Stimulated activated CD8-positive, alpha-beta memory T cell treated with anti-CD3 and anti-CD28 coated beads, Interleukin-7, amount 100 ng/mL, for 48 hours (primary cell): Measurements from ENCODE around the gene C6orf163.

Source experiments
- DNase-seq, 2 donors: peaks; one replicate each; pipeline ENCODE4 v3.0.0-alpha.2; 2020; ENCODE audit warnings: low read depth in 1 of 2; ENCODE audit errors: extremely low read depth in 1 of 2

Gene C6orf163

DNA sequence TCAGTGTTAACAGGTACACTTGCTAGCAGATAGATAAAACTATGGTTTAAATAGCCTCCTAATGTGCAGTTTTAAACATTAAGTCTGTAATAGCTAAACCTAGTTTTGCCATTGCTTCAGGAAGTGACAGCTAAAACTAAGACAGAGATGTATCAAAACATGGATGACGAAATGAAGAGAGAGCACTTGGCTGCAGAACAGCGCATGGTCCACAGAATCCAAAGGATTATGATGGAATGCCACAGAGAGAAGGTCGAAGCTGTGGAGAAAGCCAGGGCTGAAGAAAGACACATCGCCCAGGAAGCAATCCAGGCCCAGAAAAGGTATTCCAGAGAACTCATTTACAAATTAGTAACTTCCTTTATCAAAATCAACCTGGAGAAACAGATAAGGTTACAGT lies 11.6 kb downstream of the C6orf163 start:
- no peak for DNase-seq

DNA sequence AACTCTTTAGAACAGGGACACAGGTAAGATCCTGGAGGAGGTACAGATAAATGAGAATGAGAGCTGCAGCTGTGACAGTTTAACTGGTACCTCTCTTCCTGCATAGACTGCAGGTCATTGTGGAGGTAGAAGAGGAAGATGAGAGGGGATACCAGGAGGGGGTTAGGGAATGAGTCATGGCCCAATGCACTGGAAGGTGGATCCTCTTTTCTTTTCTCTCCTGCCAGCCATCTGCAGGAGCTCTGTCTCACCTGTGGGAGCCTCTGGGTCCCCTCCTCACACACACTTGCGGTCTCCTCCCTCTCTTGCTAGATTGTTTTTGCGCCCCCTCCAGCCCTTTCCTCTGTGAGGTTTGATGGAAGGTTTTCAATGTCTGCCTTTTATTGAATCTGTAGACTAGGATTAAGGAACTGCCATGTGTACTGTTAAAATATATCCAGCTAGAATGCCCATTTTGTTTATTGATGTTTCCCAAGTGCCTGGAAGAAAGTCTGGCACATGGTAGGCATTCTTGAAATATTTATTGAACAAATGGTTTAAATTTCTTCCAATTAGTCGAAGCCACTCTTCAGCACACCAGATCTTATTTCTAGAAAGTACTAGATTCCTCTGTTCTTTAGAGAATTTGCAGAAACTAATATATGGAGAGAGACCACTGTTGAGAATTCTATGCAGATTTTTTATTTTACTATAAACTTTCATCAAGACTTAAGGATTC lies 13.0 kb downstream of the C6orf163 start:
- DNase-seq = no peak

DNA sequence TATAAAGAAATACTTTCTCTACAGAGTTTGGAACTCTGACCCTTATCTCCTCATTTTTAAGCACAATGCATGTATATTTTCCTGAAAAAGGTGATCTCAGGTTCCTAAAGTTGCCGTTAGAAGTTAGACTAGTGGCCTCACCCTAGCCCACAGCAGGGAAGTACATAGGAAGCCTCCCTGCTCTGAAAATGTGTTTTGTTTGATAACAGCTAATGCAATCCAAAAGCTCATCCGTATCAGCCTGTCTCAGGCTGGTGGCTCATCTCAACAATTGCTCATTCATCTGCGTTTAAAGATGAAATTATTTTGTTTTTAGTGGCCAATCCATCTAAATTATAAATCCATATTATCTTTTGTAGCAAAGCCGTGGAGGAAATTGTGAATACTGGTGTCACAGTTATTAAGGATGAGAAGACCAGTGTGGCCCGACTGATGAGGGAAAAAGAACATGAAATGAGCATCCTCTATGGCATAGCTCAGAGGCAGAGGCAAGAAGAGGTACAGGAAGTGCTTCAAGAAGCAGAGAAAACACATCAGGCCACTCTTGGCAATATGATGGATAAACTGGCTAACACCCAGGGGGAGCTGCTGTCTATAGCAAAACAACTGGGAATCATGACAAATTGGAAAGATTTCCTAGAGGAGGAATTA lies 20.1 kb downstream of the C6orf163 start:
- no peak for DNase-seq

DNA sequence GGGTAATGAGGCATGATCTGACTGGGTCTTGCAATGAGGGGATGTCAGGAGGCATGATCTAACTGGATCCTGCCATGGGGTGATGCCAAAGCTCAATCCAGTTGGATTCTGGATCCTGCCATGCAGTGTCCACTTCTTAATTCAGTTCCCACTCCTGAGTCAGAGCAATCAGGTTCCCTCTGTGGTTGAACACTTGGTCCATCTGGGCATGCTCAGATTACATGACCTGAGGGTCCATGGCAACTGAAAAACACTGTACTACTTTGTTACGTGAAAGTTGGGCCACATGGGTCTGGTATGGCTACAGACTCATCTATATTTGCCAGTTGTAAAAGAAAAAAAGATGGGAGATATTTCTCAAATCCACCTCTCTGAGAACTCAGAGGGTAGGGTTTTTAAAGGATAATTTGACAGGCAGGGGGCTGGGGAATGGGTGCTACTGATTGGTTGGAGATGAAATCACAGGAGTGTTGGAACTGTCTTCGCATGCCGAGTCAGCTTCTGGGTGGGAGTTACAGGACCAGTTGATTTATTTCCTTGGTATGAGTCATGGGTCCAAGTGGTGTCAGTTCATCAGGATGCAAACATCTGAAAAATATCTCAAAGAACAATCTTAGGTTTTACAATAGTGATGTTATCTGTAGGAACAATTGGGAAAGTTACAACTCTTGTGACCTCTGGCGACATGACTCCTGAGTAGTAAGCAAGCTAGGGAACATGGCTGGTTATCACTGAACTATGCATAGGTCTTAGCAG lies 21.6 kb downstream of the C6orf163 start:
- no peak for DNase-seq

DNA sequence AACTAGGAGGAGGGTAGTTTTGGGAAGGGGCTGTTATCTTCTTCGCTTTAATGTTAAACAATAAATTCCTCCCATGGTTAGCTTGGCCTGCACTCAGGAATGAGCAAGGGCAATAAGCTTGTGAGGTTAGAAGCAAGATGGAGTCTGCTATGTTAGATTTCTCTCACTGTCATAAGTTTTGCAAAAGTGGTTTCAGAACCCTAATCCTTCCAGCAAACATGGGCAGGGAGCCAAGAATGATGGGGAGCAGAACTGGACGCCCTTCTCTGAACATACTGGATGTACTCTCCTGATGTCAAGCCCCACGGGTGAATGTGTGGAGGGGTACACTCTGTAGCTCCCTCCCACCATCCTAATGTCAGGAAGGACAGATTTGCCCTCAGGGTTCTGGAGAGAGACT lies 22.3 kb downstream of the C6orf163 start:
- no peak for DNase-seq

DNA sequence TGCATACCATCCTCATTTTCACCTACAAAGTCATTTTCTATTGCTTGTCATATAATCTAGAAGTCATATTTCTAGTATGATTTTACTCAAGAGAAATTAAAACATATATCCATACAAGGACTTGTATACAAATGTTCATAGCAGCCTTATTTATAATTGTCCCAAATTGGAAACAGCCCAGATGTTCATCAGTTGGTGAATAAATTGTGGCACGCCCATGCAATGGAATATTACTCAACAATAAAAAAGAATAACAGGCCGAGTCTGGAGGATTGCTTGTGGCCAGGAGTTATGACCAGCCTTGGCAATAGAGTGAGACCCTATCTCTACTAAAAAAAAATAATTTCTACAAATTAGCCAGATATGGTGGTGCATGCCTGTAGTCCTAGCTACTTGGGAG lies 28.8 kb downstream of the C6orf163 start:
- DNase-seq = no peak

DNA sequence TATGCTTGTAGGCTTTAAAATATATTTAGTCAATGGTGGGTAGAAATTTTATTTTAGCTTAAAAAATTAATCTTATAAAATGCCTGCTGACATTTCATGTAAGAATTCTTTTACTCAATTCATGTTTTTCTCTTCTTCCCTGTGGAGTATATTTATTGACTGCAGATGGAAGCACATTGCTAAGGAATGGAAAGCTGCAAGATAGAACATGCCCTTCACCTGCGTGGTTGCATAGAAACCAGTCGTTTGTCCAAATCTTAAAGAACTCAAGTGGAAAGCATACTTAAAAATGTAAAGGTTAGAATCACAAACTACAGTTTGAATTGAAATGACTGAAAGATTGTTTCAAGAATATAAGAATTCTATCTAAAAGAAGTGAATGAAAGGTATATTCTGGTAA lies 30.7 kb downstream of the C6orf163 start:
- no peak for DNase-seq

DNA sequence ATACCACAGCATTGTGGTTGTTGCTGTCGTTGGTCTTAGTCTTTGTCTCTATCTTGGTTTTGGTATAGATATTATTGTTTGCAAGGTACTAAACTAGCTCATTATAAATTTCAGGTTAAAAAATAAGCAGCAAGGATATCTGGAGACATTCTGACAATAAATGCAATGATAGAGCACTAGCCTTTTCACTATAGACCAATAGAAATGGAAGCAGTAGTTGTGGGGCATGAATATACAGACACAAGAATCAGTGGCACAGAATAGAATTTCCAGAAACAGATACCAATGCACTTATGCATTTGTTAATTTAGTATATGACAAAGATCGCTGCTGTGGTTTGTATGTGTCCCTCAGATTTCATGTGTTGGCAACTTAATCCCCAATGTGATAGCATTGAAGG lies 32.0 kb downstream of the C6orf163 start:
- no peak for DNase-seq

DNA sequence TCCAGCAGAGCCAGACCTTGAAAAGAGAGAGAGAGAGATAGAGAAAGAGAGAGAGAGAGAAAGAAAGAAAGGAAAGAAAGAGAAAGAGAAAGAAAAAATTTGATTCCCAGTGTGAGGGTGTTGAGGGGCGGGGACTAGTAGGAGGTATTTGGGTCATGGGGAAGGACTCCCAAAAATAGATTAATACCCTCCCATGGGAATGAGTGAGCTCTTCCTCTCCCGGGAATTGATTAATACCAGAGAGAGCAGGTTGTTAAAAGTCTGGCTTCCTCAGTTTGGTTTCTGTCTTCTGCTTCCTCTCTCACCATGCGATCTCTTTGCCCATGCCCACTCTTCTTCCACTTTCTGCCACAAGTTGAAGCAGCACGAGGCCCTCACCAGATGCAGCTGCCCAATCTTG lies 34.3 kb downstream of the C6orf163 start:
- no peak for DNase-seq

DNA sequence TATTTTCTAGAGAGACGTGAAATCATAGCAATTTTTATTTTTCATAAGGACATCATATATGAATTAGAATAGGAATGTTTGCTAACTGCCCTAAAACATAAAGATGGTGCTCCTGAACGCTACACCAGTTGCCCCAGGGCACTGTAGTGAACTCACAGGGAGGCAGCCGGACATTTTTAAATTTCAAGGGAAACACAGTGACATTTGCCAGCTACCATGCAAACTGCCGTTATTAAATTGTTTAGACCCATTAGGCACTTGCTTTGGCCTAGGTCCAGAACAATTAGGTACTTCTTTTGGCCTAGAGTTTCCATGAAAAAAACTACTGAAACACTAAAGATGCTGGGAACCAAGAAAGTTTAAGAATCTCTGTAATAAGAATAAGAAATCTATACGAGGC lies 38.2 kb downstream of the C6orf163 start:
- DNase-seq = no peak

DNA sequence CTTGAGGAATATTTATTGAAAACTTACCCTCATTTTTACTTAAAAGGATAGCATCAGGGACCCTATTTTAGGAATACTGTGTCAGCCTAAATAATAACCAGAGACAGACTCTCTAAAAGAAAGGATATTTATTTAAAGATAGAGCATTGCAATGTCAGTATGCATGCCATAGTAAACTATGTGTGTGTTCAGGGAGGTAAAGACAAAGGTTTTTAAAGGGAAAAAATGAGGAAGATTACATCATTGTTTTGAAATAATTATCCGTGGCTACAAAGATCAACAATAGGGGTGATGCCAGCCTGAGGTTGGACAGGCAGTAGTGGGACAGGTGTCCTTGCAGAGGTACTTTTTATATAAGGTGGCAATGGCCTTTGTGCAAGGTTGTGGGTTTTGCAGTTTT lies 39.4 kb downstream of the C6orf163 start:
- no peak for DNase-seq

DNA sequence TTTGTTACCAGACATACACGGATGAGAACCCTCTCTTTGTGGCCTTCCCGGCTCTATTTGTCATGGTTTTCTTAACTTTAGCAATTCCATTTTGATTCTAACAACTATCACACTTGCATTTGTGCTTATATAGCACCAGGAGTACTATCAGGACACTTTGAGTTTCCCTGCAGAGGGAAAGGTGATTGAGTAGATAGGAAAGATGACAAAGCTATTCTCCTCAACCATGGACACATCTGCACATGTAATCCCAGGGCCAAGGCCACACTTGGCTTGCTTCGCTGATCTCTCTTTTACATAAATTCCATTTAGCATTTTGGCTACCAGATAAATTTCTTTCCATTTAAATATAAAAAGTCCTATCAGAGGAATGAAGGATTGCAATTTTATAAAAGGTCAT lies 39.8 kb downstream of the C6orf163 start:
- no peak for DNase-seq

DNA sequence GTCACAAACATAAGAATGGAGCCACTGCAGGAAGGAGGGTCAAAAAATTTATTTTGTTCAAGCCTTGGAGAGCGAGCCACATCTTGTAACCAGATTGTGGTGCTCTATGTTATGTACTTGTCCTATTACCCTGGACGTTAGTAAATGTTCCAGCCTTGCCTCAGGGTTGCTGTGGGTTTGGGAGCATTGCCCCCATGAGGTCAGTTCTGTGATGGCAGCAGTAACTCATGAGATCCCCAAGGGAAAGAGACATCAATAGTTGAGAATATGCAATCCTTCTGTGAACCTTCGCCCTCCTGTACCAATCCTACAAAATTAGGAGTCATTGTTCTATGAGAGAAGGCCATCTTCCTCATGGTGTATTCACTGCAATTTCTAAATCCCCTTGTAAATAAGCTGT lies 46.7 kb downstream of the C6orf163 start:
- no peak for DNase-seq

DNA sequence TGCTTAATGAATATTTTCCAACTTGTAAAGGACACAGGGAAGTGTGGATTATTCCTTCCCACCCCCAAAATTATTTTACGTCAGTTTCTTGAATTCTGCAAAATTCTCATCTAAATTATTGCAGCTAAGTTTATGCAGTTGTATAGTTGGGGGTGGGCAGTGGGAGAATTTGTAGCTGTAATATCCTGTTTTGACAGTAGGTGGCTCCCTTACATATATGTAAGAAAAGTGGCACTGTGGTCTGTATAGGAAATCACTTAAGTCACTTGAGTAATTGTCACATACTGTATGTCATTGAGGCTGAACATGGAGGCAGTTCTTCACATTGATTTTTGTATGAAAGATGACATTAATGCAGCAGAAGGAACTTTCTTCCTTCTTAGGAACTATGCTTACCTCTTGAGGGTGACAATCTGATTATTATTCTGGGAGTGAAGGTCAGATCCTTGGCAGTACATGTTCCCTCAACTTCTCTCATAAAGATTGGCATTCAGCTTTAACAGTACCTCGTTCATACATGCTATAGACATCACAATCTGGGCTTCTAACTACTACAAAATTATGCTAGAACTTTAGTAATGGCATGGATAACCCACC lies 48.5 kb downstream of the C6orf163 start:
- DNase-seq = no peak

DNA sequence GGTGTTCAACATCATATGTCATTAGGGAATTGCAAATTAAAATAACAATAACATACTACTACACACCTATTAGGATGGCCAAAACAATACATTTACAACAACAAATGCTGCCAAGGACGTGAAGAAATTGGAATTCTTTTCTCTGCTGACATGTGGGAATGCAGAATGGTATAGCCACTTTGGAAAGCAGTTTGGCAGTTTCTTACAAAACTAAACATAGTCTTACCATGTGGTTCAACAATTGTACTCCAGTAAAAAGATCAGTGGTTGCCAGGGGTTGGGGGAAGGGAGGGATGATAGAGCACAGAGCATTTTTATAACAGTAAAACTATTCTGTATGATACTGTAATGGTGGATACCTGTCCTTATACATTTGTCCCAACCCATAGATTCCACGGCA lies 50.8 kb downstream of the C6orf163 start:
- DNase-seq = no peak

DNA sequence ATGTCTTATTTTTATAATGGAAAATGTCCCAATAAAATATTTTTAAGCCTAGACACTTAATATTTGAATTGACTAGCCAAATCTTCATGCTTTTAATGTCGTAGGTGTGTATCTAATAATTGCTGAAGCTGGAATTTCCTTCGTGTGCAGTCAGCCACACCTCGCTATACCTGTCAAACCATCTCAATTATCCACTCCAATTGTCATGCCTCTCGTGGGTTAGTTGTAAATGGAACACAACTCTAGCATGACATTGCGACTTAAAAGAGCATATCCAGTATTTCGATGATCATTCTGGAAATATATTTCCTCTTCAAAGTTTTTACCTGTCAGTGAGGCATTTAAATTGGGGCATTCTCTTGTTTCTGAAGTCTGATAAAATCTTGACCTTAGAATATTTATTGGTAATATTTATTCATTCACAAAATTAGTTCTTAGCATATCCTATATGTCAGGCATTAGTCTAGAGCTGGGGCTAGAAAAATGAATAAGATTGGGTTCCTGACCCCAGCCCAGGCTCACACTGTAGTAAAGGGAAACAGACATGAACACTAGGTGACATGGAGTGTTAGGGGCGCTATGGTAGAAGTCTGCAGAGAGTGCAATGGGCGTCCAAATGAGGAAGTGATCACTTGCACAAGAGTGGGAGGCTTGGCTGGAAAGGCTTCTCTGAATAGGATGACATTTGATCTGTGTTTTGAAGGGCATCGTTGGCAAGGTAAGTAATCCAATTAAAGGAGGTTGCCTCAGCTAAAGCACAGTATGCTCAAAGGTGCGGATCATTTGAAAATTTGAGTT lies 52.2 kb downstream of the C6orf163 start:
- no peak for DNase-seq

DNA sequence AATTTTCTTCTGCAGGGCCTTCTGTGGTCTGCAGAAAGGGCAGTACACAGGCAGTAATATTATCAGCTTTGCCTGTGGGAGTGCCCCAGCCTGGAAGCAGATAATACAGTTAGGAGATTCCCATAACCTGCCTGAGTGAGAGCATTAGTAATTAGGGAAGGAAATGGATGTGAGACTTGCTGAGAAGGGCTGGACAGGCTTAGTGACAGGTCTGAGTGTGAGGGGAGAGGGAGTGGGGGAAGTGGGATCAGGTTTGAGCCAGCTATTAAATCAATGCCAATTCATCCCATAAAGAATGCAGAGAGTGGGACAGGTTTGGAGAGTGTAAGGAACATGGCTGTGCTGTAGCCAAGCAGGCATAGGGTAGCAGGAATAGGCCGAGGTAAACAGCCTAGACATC lies 53.0 kb downstream of the C6orf163 start:
- no peak for DNase-seq

DNA sequence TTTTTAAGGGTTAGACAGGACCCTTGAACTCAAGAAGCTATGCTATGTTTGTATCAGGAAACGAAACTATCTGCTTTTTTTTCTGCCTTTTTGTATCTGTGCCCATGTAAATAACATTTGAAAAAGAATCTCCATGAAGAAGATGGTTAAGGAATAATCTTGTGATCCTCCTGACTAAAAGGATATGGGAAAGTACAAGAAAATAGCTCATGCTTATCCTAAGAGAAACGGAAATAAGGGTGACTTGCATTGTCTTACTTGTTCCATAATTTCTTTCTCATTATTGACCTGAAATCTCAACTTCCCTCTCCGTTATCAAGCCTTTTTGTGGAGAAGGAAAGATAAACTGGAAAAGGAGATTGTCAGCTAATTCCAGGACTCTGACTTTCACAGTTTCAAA lies 57.2 kb downstream of the C6orf163 start:
- DNase-seq = no peak

DNA sequence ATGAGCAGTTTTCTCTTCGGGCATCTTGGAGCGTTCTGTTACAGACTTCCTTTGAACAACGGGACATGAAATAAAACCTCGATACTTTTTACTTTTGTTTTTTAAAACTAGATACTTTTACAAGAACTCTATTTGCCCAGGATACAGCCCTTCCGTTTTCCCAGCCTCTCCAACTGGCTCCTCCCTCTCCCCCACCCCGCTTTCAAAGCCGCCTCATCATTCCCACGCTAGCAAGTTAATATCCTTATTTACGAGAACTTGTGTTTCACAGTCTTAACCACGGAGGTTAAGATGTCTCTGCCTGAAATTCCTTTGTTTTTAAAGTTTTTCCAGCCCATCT lies 62.9 kb downstream of the C6orf163 start:
- DNase-seq = no peak

DNA sequence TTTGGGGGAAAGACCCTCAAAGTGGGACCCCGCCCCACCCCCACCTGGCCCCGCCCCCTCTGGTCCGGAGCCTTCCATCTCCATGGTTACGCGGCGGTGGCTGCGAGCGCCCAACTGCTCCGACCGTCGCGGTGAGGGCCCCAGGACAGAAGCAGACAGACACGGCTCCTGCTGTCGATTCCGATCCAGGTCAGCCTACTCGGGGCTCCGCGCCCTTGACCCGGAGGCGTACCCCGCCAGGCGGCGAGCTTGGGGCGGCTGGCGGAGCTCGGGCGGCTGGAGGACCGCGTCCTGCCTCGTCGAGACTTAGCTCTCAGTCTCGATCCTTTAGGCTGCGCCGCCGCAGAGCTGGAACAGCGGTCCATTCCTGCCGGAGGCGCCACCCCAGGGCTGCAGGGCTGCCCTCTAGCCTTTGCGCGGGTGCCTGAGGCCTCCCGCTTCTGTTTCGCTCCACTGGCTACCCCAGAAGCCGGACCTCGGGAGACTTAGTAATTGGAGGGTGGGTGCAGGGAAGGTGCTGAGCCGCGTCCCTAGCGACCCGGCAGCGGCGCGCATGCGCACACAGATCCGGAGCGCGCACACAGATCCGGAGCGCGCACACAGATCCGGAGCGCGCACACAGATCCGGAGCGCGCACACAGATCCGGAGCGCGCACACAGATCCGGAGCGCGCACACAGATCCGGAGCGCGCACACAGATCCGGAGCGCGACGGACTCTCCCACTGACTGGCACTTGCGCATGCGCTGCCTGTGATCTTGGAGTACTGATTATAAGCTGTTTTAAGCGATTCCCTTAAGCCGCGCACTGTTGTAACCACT lies 63.5 kb downstream of the C6orf163 start, which contains the start of gene CFAP206:
Gene CFAP206, plus strand, starts transcription at position 72 of the 820 bp plus-strand sequence. CDS start 1,868 bp downstream, outside the sequence.
- DNase-seq = peak; percentile 47 to 53
